Activated T-helper 1 cell treated with anti-CD3 and anti-CD28 coated beads, Interleukin-12 subunit alpha, Interleukin-12 subunit beta, Interleukin-2, Interleukin-4 antibody, amounts not matched to agents 30 ng/mL and 10 ng/mL and 1 ng/mL, durations not matched to agents 14 hours and 24 hours and 36 hours (primary cell): ENCODE measurements around the gene RXRG. TPM values are rescaled to one million over a fixed set of nuclear protein-coding genes. Genes with fewer than 3 reads are reported as not detected.
A peak's percentile ranks its signal among the peaks of the same experiment; 100 is the strongest.

ENCODE experiments used
- DNase-seq: peaks from one replicate; pipeline ENCODE4 v3.0.0; 2021; ENCODE audit warnings: low spot score
- H3K27ac Mint-ChIP-seq: one replicate; pipeline ENCODE4 v1.8.0; 2021; ENCODE audit warnings: mild to moderate bottlenecking, mixed read lengths
- H3K27me3 Mint-ChIP-seq: one replicate; pipeline ENCODE4 v1.8.0; 2022; ENCODE audit warnings: mild to moderate bottlenecking, moderate library complexity, mixed read lengths; ENCODE audit not compliant: insufficient read depth
- H3K36me3 Mint-ChIP-seq: one replicate; pipeline ENCODE4 v1.8.0; 2021; ENCODE audit warnings: low read depth, mixed read lengths
- H3K4me1 Mint-ChIP-seq: one replicate; pipeline ENCODE4 v1.8.0; 2021; ENCODE audit warnings: low read depth, mixed read lengths
- H3K4me3 Mint-ChIP-seq: one replicate; pipeline ENCODE4 v1.8.0; 2021; ENCODE audit warnings: mild to moderate bottlenecking, moderate library complexity, mixed read lengths
- H3K9me3 Mint-ChIP-seq: one replicate; pipeline ENCODE4 v1.8.0; 2021; ENCODE audit warnings: mixed read lengths
- intact Hi-C: fragments of 100-400 bp; cut with micrococcal nuclease; formaldehyde crosslinking; loops from one replicate; pipeline ENCODE4 v1.15.1; 2024
- total RNA-seq: library from RNA; stranded (reverse); gene quantifications from 2 replicates; pipeline ENCODE4 v1.2.3, GENCODE V29; 2022

The RXRG gene
- total RNA-seq = not detected in 2 replicates

DNA sequence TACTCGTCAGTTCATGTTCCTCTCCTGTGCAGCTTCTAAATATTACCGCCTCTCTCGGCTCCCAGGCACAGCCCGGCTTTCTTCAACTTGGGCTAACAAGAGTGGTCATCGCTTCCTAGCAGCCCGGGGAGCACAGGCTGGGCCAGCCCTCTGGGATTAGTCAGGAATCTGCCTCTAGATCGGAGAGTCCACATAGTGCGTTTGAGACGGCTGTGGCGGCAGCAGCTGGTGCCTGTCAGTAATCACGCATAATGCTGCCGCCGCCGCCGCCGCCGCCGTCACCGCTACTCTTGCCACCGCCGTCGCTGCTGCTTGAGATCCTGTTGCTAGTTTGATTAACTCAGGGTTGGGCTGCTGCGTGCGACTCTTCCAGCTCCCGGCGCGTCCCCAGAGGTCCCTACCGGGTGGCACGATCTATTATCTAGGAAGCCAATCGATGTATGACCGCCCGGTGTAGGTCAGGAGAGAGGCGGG lies at the start of gene RXRG:
RXRG (minus strand) TSS at position 230 of the 474 bp plus-strand sequence. CDS start 233 bp downstream, outside the sequence.
- H3K9me3 Mint-ChIP-seq = no peaks in the 10 kb centered on the region
- H3K4me1 Mint-ChIP-seq = no peaks in the 10 kb centered on the region
- no peak for DNase-seq

DNA sequence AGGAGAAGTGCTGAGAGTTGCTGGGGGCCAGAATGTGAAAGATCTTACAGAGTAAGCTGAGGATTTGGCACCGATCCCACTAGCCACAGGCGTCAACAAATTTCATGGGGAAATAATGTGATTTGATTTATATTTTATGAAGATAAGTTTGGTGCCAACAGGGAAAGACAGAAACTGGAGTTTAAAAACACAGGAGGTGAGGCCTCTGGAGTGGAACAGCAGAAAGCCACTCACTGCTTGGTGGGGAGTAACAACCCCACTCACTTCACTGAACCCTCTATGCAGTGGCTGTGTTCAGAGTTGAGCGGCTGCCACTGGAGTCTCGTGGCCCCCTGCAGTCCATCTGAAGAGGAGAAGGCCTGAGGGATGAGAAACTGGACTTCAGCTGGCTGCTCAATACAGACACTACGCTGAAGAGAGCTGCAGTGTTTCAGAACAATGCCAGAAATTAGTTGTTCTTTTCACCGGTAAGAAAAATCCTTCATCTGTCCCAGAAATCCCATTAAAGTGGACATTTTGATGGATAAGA lies 48.0 kb upstream of the RXRG start:
- no peak overlapping the region for H3K4me3 Mint-ChIP-seq
- no peaks in the 10 kb centered on the region for H3K9me3 Mint-ChIP-seq
- H3K27me3 Mint-ChIP-seq = peaks cover 10% of the 10 kb centered on the region
- no peaks in the 10 kb centered on the region for H3K36me3 Mint-ChIP-seq
- H3K27ac Mint-ChIP-seq = no peak overlapping the region
- DNase-seq = no peak
- H3K4me1 Mint-ChIP-seq = peaks cover 5% of the 10 kb centered on the region
- intact Hi-C loops = no loop called here

More for the DNA sequence above, at the start of gene RXRG:
- H3K27ac Mint-ChIP-seq = no peak within 1 kb of the TSS
- H3K27me3 Mint-ChIP-seq = peaks cover 26% of the 10 kb centered on the region
- H3K4me3 Mint-ChIP-seq = no peak within 1 kb of the TSS
- intact Hi-C loops = no loop called here
- no peaks in the 10 kb centered on the region for H3K36me3 Mint-ChIP-seq

DNA sequence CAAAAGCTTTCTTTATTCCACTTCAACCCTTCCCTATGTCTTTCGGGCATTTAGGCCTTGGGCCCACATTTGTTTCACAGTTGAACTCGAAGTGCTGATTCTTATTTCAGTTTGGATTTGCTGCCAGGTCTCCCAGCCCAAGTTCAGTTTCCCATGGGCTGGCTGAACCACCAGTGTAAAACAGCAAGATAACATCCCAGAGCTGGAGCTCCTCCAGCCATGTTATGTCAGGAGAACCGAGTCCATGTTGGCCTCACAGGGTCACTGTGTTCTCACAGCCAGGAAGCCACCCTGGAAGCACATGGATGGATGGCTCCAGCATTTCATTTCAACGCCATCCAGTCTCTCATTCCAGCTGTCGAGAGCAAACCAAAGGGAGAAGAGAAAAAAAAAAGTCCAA lies 45.2 kb upstream of the RXRG start:
- no peak for DNase-seq
- H3K36me3 Mint-ChIP-seq = no peaks in the 10 kb centered on the region
- H3K27ac Mint-ChIP-seq = no peak overlapping the region
- intact Hi-C loops = no loop called here
- H3K4me3 Mint-ChIP-seq = no peak overlapping the region
- H3K4me1 Mint-ChIP-seq = peaks cover 14% of the 10 kb centered on the region
- H3K9me3 Mint-ChIP-seq = no peaks in the 10 kb centered on the region
- peaks cover 13% of the 10 kb centered on the region for H3K27me3 Mint-ChIP-seq

DNA sequence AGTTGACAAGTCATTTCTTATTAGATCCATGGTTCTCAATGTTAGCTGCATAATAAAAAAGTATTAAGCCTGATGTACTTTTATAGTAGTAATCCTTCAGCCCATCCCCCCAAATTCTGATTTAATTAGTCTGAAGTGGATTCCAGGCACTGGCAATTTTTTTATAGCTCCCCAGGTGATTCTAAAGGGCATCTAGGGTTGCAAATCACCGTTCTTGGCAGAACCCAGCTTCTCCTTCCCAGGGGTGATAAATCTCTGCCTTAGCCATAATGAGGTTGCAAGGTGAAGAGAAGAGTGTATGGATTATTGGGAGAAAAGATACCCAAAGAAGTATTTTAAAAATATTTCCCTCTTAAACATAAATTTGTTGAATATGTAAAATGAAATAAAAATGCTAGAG lies 43.0 kb upstream of the RXRG start:
- H3K9me3 Mint-ChIP-seq = no peaks in the 10 kb centered on the region
- intact Hi-C loops = no loop called here
- H3K27ac Mint-ChIP-seq = no peak overlapping the region
- no peak for DNase-seq
- peaks cover 19% of the 10 kb centered on the region for H3K27me3 Mint-ChIP-seq
- H3K4me3 Mint-ChIP-seq = no peak overlapping the region
- peaks cover 16% of the 10 kb centered on the region for H3K4me1 Mint-ChIP-seq
- no peaks in the 10 kb centered on the region for H3K36me3 Mint-ChIP-seq

GRCh38 chr1:165486663-165487062 lies 41.7 kb upstream of the RXRG start:
- intact Hi-C loops = no loop called here
- Mint-ChIP-seq H3K27me3 (peaks cover 19% of the 10 kb centered on the region), H3K27ac (no peak overlapping the region), H3K4me1 (peaks cover 28% of the 10 kb centered on the region), H3K9me3 (no peaks in the 10 kb centered on the region), H3K36me3 (no peaks in the 10 kb centered on the region), H3K4me3 (no peak overlapping the region)
- DNase-seq = no peak

- Mint-ChIP-seq H3K27me3 (peaks cover 20% of the 10 kb centered on the region), H3K27ac (no peak overlapping the region), H3K4me3 (no peak overlapping the region), H3K4me1 (peaks cover 28% of the 10 kb centered on the region), H3K9me3 (no peaks in the 10 kb centered on the region), H3K36me3 (no peaks in the 10 kb centered on the region)
- DNase-seq = no peak
- intact Hi-C loops = no loop called here
These were observed 40.8 kb upstream of the RXRG start for GRCh38 chr1:165485716-165486115.

DNA sequence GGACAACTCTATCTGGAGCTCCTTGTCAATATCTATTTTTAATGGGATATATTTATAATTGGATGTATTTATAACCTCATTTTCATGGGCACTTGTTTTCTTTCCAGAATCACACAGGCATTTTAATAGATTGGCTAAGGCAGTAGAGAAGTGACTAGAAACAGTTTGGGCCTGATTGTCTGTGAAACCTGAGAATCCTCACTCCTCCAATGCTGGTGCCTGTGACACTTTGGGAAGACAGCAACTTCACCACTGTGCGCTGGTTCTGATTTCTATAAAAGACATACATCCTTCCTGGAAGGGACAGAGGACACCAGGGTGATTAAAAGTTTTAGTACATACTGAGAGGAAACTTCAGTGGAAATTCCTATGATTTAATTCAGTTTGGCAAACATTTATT lies 39.6 kb upstream of the RXRG start:
- H3K36me3 Mint-ChIP-seq = no peaks in the 10 kb centered on the region
- no peak for DNase-seq
- intact Hi-C loops = no loop called here
- H3K9me3 Mint-ChIP-seq = no peaks in the 10 kb centered on the region
- H3K4me1 Mint-ChIP-seq = peaks cover 28% of the 10 kb centered on the region
- H3K4me3 Mint-ChIP-seq = no peak overlapping the region
- H3K27me3 Mint-ChIP-seq = peaks cover 21% of the 10 kb centered on the region
- no peak overlapping the region for H3K27ac Mint-ChIP-seq

DNA sequence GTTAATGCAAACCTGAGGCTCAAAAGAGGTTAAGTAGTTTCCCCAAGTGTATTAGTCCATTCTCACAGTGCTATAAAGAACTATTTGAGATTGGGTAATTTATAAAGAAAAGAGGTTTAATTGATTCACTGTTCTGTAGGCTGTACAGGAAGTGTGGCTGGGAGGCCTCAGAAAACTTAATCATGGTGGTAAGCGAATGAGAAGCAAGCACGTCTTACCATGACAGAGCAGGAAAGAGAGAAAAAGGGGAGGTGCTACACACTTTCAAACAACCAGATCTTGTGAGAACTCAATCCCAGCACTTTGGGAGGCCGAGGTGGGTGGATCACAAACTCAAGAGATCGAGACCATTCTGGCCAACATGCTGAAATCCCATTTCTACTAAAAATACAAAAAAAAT lies 38.5 kb upstream of the RXRG start:
- no peaks in the 10 kb centered on the region for H3K9me3 Mint-ChIP-seq
- H3K36me3 Mint-ChIP-seq = no peaks in the 10 kb centered on the region

GRCh38 chr1:165481820-165482532 lies 37.0 kb upstream of the RXRG start:
- peak overlapping the region; percentile 12 for H3K4me3 Mint-ChIP-seq
- intact Hi-C loops = loop anchor here (2.0 kb wide), 1 partner anchor 111 kb away; no protein-coding TSS in a partner anchor
- peaks cover 25% of the 10 kb centered on the region for H3K4me1 Mint-ChIP-seq
- peaks cover 19% of the 10 kb centered on the region for H3K27me3 Mint-ChIP-seq
- H3K36me3 Mint-ChIP-seq = no peaks in the 10 kb centered on the region
- DNase-seq = no peak
- H3K9me3 Mint-ChIP-seq = no peaks in the 10 kb centered on the region
- no peak overlapping the region for H3K27ac Mint-ChIP-seq

More for the DNA sequence above, 38.5 kb upstream of the RXRG start:
- no peak for DNase-seq
- H3K27me3 Mint-ChIP-seq = peaks cover 19% of the 10 kb centered on the region
- peaks cover 28% of the 10 kb centered on the region for H3K4me1 Mint-ChIP-seq
- no peak overlapping the region for H3K27ac Mint-ChIP-seq
- intact Hi-C loops = no loop called here
- no peak overlapping the region for H3K4me3 Mint-ChIP-seq

GRCh38 chr1:165476776-165477175 lies 31.9 kb upstream of the RXRG start:
- H3K9me3 Mint-ChIP-seq = no peaks in the 10 kb centered on the region
- H3K27me3 Mint-ChIP-seq = peaks cover 22% of the 10 kb centered on the region
- no peak for DNase-seq
- H3K4me1 Mint-ChIP-seq = peaks cover under 1% of the 10 kb centered on the region
- no peak overlapping the region for H3K4me3 Mint-ChIP-seq
- intact Hi-C loops = no loop called here
- no peaks in the 10 kb centered on the region for H3K36me3 Mint-ChIP-seq
- H3K27ac Mint-ChIP-seq = no peak overlapping the region

GRCh38 chr1:165474196-165474595 lies 29.3 kb upstream of the RXRG start:
- intact Hi-C loops = no loop called here

DNA sequence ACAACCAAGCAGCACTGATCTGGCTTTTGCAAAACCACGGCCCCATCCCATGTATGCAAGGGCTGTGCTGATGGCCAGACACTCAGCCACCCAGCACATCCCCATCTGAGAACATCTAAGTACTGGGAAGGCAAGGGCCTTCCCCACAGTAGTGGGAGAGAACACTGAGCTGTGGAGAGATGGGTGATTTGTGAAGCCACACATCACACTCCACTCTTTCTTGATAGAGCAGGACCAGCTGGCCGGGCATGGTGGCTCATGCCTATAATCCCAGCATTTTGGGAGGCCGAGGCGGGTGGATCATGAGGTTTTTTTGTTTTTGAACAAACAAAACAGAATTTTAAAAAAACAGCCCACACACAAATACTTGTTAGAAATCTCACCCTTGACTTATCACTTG lies 28.2 kb upstream of the RXRG start:
- no peaks in the 10 kb centered on the region for H3K36me3 Mint-ChIP-seq
- intact Hi-C loops = no loop called here
- H3K4me1 Mint-ChIP-seq = no peaks in the 10 kb centered on the region
- H3K9me3 Mint-ChIP-seq = no peaks in the 10 kb centered on the region
- peaks cover 13% of the 10 kb centered on the region for H3K27me3 Mint-ChIP-seq
- no peak for DNase-seq
- H3K27ac Mint-ChIP-seq = no peak overlapping the region
- no peak overlapping the region for H3K4me3 Mint-ChIP-seq

More at GRCh38 chr1:165474196-165474595, 29.3 kb upstream of the RXRG start:
- H3K36me3 Mint-ChIP-seq = no peaks in the 10 kb centered on the region
- no peak for DNase-seq
- H3K27me3 Mint-ChIP-seq = peaks cover 16% of the 10 kb centered on the region
- no peak overlapping the region for H3K4me3 Mint-ChIP-seq
- no peak overlapping the region for H3K27ac Mint-ChIP-seq
- no peaks in the 10 kb centered on the region for H3K4me1 Mint-ChIP-seq
- H3K9me3 Mint-ChIP-seq = no peaks in the 10 kb centered on the region

- Mint-ChIP-seq H3K27ac (no peak overlapping the region), H3K27me3 (peaks cover 8% of the 10 kb centered on the region), H3K9me3 (no peaks in the 10 kb centered on the region), H3K4me3 (no peak overlapping the region), H3K4me1 (no peaks in the 10 kb centered on the region), H3K36me3 (no peaks in the 10 kb centered on the region)
- no peak for DNase-seq
- intact Hi-C loops = no loop called here
These were observed 23.9 kb upstream of the RXRG start for GRCh38 chr1:165468726-165469249.
